ENCODE data around the gene NEB.

DNA sequence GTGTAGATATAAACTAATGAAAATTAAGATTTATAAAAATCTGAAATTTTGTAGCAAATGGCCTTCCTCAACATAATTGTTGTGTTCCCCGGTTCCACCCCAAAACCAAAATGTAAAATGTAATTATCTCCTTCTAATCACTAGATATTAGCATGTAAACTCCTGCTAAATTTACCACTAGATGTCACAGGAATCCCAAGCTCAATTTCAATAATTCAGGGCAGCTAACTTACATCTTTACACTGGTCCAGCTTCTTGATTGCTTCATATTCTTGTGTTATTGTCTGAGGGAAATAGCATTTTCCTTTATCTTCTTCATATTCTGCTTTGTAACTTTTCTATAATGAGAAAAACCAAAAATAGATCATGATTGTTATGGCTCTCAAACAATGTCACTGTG is 42.6 kb downstream of the NEB start:
- TF ChIP-seq, protein P1, sequence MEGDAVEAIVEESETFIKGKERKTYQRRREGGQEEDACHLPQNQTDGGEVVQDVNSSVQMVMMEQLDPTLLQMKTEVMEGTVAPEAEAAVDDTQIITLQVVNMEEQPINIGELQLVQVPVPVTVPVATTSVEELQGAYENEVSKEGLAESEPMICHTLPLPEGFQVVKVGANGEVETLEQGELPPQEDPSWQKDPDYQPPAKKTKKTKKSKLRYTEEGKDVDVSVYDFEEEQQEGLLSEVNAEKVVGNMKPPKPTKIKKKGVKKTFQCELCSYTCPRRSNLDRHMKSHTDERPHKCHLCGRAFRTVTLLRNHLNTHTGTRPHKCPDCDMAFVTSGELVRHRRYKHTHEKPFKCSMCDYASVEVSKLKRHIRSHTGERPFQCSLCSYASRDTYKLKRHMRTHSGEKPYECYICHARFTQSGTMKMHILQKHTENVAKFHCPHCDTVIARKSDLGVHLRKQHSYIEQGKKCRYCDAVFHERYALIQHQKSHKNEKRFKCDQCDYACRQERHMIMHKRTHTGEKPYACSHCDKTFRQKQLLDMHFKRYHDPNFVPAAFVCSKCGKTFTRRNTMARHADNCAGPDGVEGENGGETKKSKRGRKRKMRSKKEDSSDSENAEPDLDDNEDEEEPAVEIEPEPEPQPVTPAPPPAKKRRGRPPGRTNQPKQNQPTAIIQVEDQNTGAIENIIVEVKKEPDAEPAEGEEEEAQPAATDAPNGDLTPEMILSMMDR (IDR thresholded peaks at IDR 0.05), result no peak
- TF ChIP-seq SMC3 (IDR thresholded peaks at IDR 0.05) (no peak), POLR2A (IDR thresholded peaks at IDR 0.05; ENCODE audit: low read length) (no peak), EP300 (IDR thresholded peaks at IDR 0.05) (no peak), RFX5 (IDR thresholded peaks at IDR 0.05) (no peak), BHLHE40 (IDR thresholded peaks at IDR 0.05; ENCODE audit: low read depth, low read length) (no peak)
- TF ChIP-seq, protein P2, sequence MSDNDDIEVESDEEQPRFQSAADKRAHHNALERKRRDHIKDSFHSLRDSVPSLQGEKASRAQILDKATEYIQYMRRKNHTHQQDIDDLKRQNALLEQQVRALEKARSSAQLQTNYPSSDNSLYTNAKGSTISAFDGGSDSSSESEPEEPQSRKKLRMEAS (IDR thresholded peaks at IDR 0.05), result no peak
